WTC11 (cell line): ENCODE data around the gene ABI2. TPM values are rescaled to one million over a fixed set of nuclear protein-coding genes. Genes with fewer than 3 reads are reported as not detected.

Experiments
- ATAC-seq: fragments of 200-7000 bp; cut with Tn5 transposase; 2 replicates; pipeline ENCODE4 v1.10.0; 2021; ENCODE audit warnings: mild to moderate bottlenecking, moderate library complexity
- CTCF ChIA-PET: fragments of 300-600 bp; sonication (Branson Sonifier 250); formaldehyde crosslinking; loops from one replicate; lab custom pipeline; 2021; ENCODE audit warnings: antibody characterized with exemption; lab: Charles Lee
- POLR2A ChIA-PET: fragments of 350-600 bp; sonication (Branson Sonifier 250); formaldehyde crosslinking; loops from one replicate; lab custom pipeline; 2021; ENCODE audit warnings: antibody characterized with exemption; lab: Charles Lee
- DNase-seq: peaks from one replicate; pipeline ENCODE4 v3.0.0; 2021; ENCODE audit warnings: low spot score
- H3K27ac Mint-ChIP-seq: 2 replicates; pipeline ENCODE4 v1.8.0; 2021; ENCODE audit warnings: mixed read lengths
- H3K27me3 Mint-ChIP-seq: 2 replicates; pipeline ENCODE4 v1.8.0; 2021; ENCODE audit warnings: low read depth, mild to moderate bottlenecking, moderate library complexity, mixed read lengths
- H3K36me3 Mint-ChIP-seq: 2 replicates; pipeline ENCODE4 v1.8.0; 2021; ENCODE audit warnings: mixed read lengths
- H3K4me1 Mint-ChIP-seq: 2 replicates; pipeline ENCODE4 v1.8.0; 2022; ENCODE audit warnings: mixed read lengths
- H3K4me3 Mint-ChIP-seq: 2 replicates; pipeline ENCODE4 v1.8.0; 2021; ENCODE audit warnings: mild to moderate bottlenecking, moderate library complexity, mixed read lengths
- H3K9me3 Mint-ChIP-seq: 2 replicates; pipeline ENCODE4 v1.8.0; 2021; ENCODE audit warnings: mixed read lengths
- AR ChIP-seq: fragments of 250-450 bp; sonication (Bioruptor Pico); IDR thresholded peaks from 2 replicates; pipeline ENCODE4 v1.9.0; 2021; ENCODE audit warnings: mild to moderate bottlenecking
- ATF6 ChIP-seq: sonication (generic); formaldehyde crosslinking; IDR thresholded peaks from 2 replicates; pipeline ENCODE4 v1.8.1; 2023; ENCODE audit warnings: mild to moderate bottlenecking, missing genetic modification reagents
- CDX4 ChIP-seq: fragments of 250-450 bp; sonication (Bioruptor Pico); IDR thresholded peaks from 2 replicates; pipeline ENCODE4 v1.9.0; 2021; ENCODE audit warnings: moderate library complexity, mild to moderate bottlenecking, inconsistent platforms, borderline replicate concordance
- CTCF ChIP-seq: fragments of 200-600 bp; IDR thresholded peaks from 2 replicates; pipeline ENCODE4 v1.8.0; 2022; ENCODE audit warnings: antibody characterized with exemption
- ERG ChIP-seq: fragments of 250-450 bp; sonication (Bioruptor Pico); IDR thresholded peaks from 2 replicates; pipeline ENCODE4 v1.8.0; 2021; ENCODE audit warnings: mild to moderate bottlenecking
- FOXP4 ChIP-seq: sonication (generic); formaldehyde crosslinking; IDR thresholded peaks from 2 replicates; pipeline ENCODE4 v1.8.0; 2022; ENCODE audit warnings: mild to moderate bottlenecking, missing genetic modification reagents
- JAZF1 ChIP-seq: fragments of 250-450 bp; sonication (Bioruptor Pico); IDR thresholded peaks from 2 replicates; pipeline ENCODE4 v1.9.0; 2021; ENCODE audit warnings: moderate library complexity, mild to moderate bottlenecking, inconsistent platforms
- JUN ChIP-seq: sonication (generic); formaldehyde crosslinking; IDR thresholded peaks from 2 replicates; pipeline ENCODE4 v1.8.0; 2023; ENCODE audit warnings: mild to moderate bottlenecking, missing genetic modification reagents
- NR2C2 ChIP-seq: sonication (generic); formaldehyde crosslinking; IDR thresholded peaks from 2 replicates; pipeline ENCODE4 v1.8.0; 2022; ENCODE audit warnings: mild to moderate bottlenecking, missing genetic modification reagents
- PRRX2 ChIP-seq: fragments of 250-450 bp; sonication (Bioruptor Pico); IDR thresholded peaks from 2 replicates; pipeline ENCODE4 v1.8.0; 2021; ENCODE audit warnings: mild to moderate bottlenecking
- SMAD4 ChIP-seq: sonication (generic); formaldehyde crosslinking; IDR thresholded peaks from 2 replicates; pipeline ENCODE4 v1.8.0; 2022; ENCODE audit warnings: mild to moderate bottlenecking, missing genetic modification reagents
- SOX15 ChIP-seq: fragments of 250-450 bp; sonication (Bioruptor Pico); IDR thresholded peaks from 2 replicates; pipeline ENCODE4 v1.9.0; 2021; ENCODE audit warnings: mild to moderate bottlenecking
- TEAD1 ChIP-seq: sonication (generic); formaldehyde crosslinking; IDR thresholded peaks from 2 replicates; pipeline ENCODE4 v1.8.0; 2022; ENCODE audit warnings: mild to moderate bottlenecking, missing genetic modification reagents
- ZNF263 ChIP-seq: sonication (generic); formaldehyde crosslinking; IDR thresholded peaks from 2 replicates; pipeline ENCODE4 v1.8.1; 2022; ENCODE audit warnings: low read depth, mild to moderate bottlenecking, moderate library complexity, missing genetic modification reagents
- ZNF396 ChIP-seq: fragments of 250-450 bp; sonication (Bioruptor Pico); IDR thresholded peaks from 2 replicates; pipeline ENCODE4 v1.8.0; 2021; ENCODE audit warnings: mild to moderate bottlenecking, moderate library complexity, borderline replicate concordance
- ZNF423 ChIP-seq: fragments of 250-450 bp; sonication (Bioruptor Pico); IDR thresholded peaks from 2 replicates; pipeline ENCODE4 v2.1.2; 2022; ENCODE audit warnings: mild to moderate bottlenecking, moderate library complexity
- ZNF425 ChIP-seq: fragments of 250-450 bp; sonication (Bioruptor Pico); conservative IDR thresholded peaks from 2 replicates; pipeline ENCODE4 v1.9.0; 2021; ENCODE audit warnings: mild to moderate bottlenecking
- ZNF512 ChIP-seq: sonication (generic); formaldehyde crosslinking; IDR thresholded peaks from 2 replicates; pipeline ENCODE4 v1.8.1; 2022; ENCODE audit warnings: missing genetic modification reagents, borderline replicate concordance
- ZSCAN18 ChIP-seq: fragments of 250-450 bp; sonication (Bioruptor Pico); IDR thresholded peaks from 2 replicates; pipeline ENCODE4 v2.1.2; 2022; ENCODE audit warnings: mild to moderate bottlenecking, moderate library complexity
- total RNA-seq: library from RNA; stranded (reverse); gene quantifications from 3 replicates; pipeline ENCODE4 v1.2.3, GENCODE V29; 2021

The ABI2 gene
- total RNA-seq, 1 experiment from 2014 or later: 121 TPM

- TF ChIP-seq CDX4 (CRISPR knock-in tag) (no peak), JUN (CRISPR knock-in tag) (no peak), CTCF (0 out of 2 replicates have a peak, but pooled peaks have one; percentile 16), PRRX2 (peak; percentile 16; the same call in 1 of the 2 replicates), ZNF423 (CRISPR knock-in tag) (peak; percentile 24; the same call in 1 of the 2 replicates), NR2C2 (CRISPR knock-in tag) (no peak), ZSCAN18 (CRISPR knock-in tag) (peak; percentile 84; the same call in 1 of the 2 replicates), ERG (CRISPR knock-in tag) (0 out of 2 replicates have a peak, but pooled peaks have one; percentile 50), ATF6 (CRISPR knock-in tag) (no peak), SMAD4 (CRISPR knock-in tag) (no peak), TEAD1 (CRISPR knock-in tag) (peak; percentile 64; the same call in 1 of the 2 replicates)
- TF ChIP-seq, all 79 proteins: peak for 6
- DNase-seq: peak; percentile 66
- Mint-ChIP-seq H3K4me3 (no peak overlapping the region), H3K4me1 (peaks cover 12% of the 10 kb centered on the region), H3K27me3 (no peaks in the 10 kb centered on the region), H3K9me3 (peaks cover 6% of the 10 kb centered on the region), H3K36me3 (peaks cover 42% of the 10 kb centered on the region), H3K27ac (peak overlapping the region; percentile 69)
- ChIA-PET CTCF (no interaction called here), POLR2A (no interaction called here)
- ATAC-seq: peak; percentile 99
Measured at GRCh38 chr2:203396667-203397066, 68.5 kb downstream of the ABI2 start.

- H3K4me3 Mint-ChIP-seq: no peak overlapping the region
- ChIA-PET CTCF (no interaction called here), POLR2A (no interaction called here)
- TF ChIP-seq AR (CRISPR knock-in tag) (no peak), ZNF263 (CRISPR knock-in tag) (no peak), ZNF396 (no peak), FOXP4 (CRISPR knock-in tag) (no peak), NR2C2 (CRISPR knock-in tag) (no peak), ZNF512 (no peak), JAZF1 (CRISPR knock-in tag) (no peak), SOX15 (CRISPR knock-in tag) (no peak), ZNF425 (CRISPR knock-in tag) (no peak), TEAD1 (CRISPR knock-in tag) (no peak)
- H3K4me1 Mint-ChIP-seq: peaks cover 9% of the 10 kb centered on the region
- no peak overlapping the region for H3K27ac Mint-ChIP-seq
- no peaks in the 10 kb centered on the region for H3K27me3 Mint-ChIP-seq
- no peak for ATAC-seq
- no peak for DNase-seq
- peaks cover 44% of the 10 kb centered on the region for H3K36me3 Mint-ChIP-seq
- peaks cover 6% of the 10 kb centered on the region for H3K9me3 Mint-ChIP-seq
Measured at GRCh38 chr2:203399031-203399430, 70.8 kb downstream of the ABI2 start.
